ENCODE data around the gene OVOL1. TPM values are rescaled to one million over a fixed set of nuclear protein-coding genes. Genes with fewer than 3 reads are reported as not detected.

Gene OVOL1
- total RNA-seq, 6 experiments from 2014 or later = not detected

- Histone ChIP-seq H3K27me3 (peaks cover 0 to 4% of the 10 kb centered on the region in 2 donors), H3K9me3 (no peaks in the 10 kb centered on the region), H3K27ac (no peak overlapping the region), H3K4me1 (peaks cover 0 to 3% (median 1%) of the 10 kb centered on the region in 4 donors), H3K4me3 (no peak overlapping the region), H3K36me3 (no peaks in the 10 kb centered on the region)
- intact Hi-C loops (cut with DNase I) = no loop called here
- ATAC-seq (peak; percentile 66 to 89 (median 80)), DNase-seq (peak; percentile 76 to 90 (median 84))
- WGBS (ENCODE audit: insufficient coverage, low coverage, low lambda C conversion rate, missing lambda C conversion rate) = 15% methylated on average over 7 of the region's 16 CpGs
- TF ChIP-seq CTCF (IDR thresholded peaks at IDR 0.05) (no peak), POLR2A (IDR thresholded peaks at IDR 0.05) (no peak)
Measured at GRCh38 chr11:65793144-65793581, 6.3 kb downstream of the OVOL1 start.

DNA sequence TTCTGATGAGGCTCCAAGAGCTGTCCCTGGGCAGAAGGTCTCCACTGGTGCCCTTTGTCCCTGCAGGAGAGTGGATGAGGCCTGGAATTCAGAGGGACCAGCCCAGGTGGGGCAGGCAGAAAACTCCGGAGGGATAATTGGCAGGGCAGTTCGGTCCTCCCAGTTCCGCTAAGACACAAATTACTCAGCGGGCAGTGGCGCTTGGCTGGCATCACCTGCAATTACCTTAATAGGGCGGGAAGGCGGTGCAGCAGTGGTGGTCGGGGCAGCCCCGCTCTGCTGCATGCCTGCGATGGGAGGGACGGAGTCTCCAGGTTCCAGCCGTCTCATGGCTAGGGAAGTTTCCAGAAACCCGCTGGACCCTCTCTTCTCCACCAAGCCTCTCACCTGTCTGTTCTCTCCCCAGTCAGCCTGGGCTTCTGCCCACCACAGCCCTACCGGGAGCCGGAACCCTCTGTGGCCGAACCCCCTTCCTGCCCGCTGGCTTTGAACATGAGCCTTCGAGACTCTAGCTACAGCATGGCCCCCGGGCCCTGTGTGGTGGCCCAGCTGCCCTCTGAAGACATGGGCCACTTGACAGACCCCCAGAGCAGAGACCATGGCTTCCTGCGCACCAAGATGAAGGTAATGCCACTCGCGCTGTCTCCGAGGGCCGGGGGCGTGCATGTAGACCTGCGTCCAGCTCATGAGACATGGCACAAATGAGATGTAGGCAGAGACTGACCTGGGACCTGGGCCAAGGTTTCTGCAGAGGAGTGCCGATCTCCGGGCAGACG, 7.0 kb downstream of the OVOL1 start:
- 82% methylated on average over 2 of the region's 29 CpGs for WGBS (ENCODE audit: insufficient coverage, low coverage, low lambda C conversion rate, missing lambda C conversion rate)
- H3K4me3 ChIP-seq = no peak overlapping the region
- TF ChIP-seq POLR2A (IDR thresholded peaks at IDR 0.05) (no peak), CTCF (IDR thresholded peaks at IDR 0.05) (no peak)
- H3K4me1 ChIP-seq = no peaks in the 10 kb centered on the region
- no peaks in the 10 kb centered on the region for H3K27me3 ChIP-seq
- no peak overlapping the region for H3K27ac ChIP-seq
- DNase-seq (no peak), ATAC-seq (no peak)
- no peaks in the 10 kb centered on the region for H3K9me3 ChIP-seq
- intact Hi-C loops (cut with DNase I) = no loop called here
- no peaks in the 10 kb centered on the region for H3K36me3 ChIP-seq

DNA sequence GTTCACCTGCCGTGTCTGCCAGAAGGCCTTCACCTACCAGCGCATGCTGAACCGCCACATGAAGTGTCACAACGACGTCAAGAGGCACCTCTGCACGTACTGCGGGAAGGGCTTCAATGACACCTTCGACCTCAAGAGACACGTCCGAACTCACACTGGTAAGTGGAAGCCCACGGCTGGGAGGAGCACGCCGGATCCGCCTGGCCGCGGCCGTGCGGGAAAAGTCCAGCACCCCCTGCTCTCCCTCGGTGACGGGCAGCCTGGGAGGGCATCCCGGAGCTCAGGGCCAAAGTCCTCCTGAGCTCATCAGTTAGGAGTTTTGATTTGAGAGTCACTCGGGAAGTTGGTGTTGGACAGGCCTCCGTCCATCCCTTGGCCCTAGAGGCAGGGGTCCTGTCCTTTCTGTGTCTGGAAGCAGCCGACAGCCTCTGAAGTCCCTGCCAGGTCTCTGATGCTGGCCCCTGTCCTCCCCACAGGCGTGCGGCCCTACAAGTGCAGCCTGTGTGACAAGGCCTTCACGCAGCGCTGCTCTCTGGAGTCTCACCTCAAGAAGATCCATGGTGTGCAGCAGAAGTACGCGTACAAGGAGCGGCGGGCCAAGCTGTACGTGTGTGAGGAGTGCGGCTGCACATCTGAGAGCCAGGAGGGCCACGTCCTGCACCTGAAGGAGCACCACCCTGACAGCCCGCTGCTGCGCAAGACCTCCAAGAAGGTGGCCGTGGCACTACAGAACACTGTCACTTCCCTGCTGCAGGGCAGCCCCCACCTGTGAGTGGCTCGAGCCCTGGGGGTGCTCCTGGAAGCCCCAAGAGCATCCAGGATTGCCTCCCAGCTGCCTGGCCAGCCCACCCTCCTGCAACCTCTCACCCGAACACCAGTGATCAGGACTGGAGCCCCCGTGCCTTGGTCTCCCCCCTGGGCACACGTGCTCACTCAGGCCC, 8.0 kb downstream of the OVOL1 start:
- H3K36me3 ChIP-seq = no peaks in the 10 kb centered on the region
- H3K4me1 ChIP-seq = no peaks in the 10 kb centered on the region
- no peak overlapping the region for H3K27ac ChIP-seq
- TF ChIP-seq POLR2A (IDR thresholded peaks at IDR 0.05) = no peak
- no peak for TF ChIP-seq CTCF (IDR thresholded peaks at IDR 0.05)
- intact Hi-C loops (cut with DNase I) = no loop called here
- 70% methylated on average over 2 of the region's 42 CpGs for WGBS (ENCODE audit: insufficient coverage, low coverage, low lambda C conversion rate, missing lambda C conversion rate)
- H3K9me3 ChIP-seq = no peaks in the 10 kb centered on the region
- no peaks in the 10 kb centered on the region for H3K27me3 ChIP-seq
- peak in 2 of 4 donors; percentile 53 to 55 for ATAC-seq
- DNase-seq = no peak
- H3K4me3 ChIP-seq = no peak overlapping the region

DNA sequence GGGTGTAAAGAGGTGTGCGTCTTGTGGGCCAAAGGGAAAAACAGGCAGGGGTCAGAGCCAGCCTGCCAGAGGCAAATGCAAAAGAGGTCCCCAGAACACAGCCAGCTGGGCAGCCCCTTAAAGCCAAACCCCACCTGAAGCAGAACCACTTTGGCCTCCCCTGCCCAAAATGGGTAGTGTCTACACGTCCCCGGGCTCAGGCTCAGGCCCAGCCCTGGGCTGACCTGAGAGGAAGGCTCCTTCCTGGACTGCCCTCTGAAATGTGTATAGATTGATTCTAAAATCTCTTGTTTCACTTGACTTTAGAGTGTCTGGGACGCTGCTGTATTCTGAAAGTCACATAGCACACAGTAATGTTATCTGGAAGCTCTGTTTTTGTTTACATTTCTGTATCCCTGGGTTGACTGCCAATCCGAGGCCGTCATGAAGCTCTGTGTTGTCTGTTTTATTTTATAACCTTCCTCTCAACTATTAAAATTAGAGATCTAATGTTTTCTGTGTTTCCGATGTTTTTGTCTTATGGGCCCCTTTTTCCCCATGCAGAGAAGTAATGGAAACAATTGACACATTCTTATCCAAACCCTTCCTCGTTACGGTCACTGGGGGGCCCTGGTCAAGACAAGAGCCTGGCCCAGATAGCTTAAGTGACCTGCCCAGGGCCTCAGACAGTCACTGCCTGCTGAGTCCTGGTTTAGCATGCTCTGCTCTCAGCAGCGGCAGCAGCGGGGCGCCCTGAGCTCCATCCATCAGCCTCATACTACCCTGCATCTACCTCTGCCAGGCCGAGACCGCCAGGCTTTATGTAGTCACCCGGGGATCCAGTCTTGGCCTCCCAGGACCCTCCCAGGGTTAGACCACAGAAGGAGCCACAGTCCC, 10.1 kb downstream of the OVOL1 start:
- no peak for ATAC-seq
- no peak for DNase-seq
- intact Hi-C loops (cut with DNase I) = no loop called here
- Histone ChIP-seq H3K27ac (no peak overlapping the region), H3K4me3 (no peak overlapping the region), H3K9me3 (no peaks in the 10 kb centered on the region), H3K27me3 (no peaks in the 10 kb centered on the region), H3K4me1 (no peaks in the 10 kb centered on the region), H3K36me3 (no peaks in the 10 kb centered on the region)
- TF ChIP-seq POLR2A (IDR thresholded peaks at IDR 0.05) (no peak), CTCF (IDR thresholded peaks at IDR 0.05) (no peak)
- WGBS (ENCODE audit: insufficient coverage, low coverage, low lambda C conversion rate, missing lambda C conversion rate) = 60% methylated on average over 9 of the region's 15 CpGs
